ENCODE measurements around the gene NPIPA8.
"Not testable (repeated sequence)": the region's sequence is repeated elsewhere in the genome, so short reads cannot be mapped to it uniquely, and the experiment has no call there.

The NPIPA8 gene

DNA sequence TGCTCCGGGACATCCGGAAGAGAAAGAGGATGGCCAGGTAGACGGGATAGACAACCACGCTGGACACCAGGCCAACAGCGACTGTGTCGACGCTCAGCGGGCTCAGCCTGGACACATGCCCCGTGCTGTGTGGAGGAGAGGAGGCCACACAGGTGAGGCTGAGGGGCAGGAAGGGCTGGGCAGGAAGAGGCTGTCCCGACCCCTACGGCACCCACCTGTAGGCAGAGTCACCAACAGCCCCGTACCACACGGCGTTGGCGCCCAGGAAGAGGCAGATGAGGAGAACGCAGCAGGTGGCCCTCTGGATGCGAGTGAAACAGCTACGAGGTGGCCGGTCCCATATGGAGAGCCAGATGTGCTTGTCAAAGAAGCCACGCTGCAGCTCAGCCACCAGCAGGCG is at the start of gene NPIPA8:
Gene NPIPA8 (minus strand): TSS at position 101 of the 400 bp plus-strand sequence. CDS start 4,074 bp downstream, outside the sequence.
- not testable (repeated sequence) for DNase-seq

DNA sequence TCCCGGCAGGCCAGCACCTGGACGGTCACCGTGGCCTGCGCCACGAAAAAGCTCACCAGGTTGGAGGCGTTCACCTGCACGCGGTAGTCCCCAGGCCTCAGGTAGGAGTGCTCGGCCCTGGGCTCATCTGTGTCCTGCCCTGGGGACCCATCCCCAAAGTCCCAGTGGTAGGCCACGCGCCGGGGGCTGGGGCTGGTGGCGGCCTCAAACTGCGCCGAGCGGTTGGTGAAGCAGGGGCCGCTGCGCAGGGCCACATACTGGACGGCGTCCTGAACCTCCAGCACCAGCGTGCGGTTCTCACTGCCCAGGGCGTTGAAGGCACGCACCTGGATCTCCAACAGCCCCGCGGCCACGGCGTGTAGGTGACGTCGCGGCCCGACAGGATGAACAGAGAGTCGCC is 48.7 kb upstream of the NPIPA8 start:
- not testable (repeated sequence) for DNase-seq

DNA sequence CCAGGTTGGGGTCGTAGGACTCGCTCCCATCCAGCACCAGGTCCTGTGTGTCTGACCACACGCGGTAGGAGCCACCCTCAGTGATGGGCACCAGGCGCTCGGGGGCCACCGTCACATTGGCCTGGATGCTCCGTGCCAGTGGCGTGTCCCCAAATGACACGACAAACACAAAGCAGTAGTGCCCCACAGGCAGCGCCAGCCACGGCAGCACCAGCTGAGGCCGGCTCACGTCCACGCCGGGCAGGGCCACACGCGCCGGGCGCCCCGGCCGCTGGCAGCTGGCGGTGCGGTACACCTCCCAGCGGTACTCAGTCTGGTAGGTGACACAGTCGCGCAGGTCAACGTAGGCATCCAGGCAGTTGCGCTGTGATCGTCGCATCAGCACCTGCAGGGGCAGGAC is 48.3 kb upstream of the NPIPA8 start:
- not testable (repeated sequence) for DNase-seq

DNA sequence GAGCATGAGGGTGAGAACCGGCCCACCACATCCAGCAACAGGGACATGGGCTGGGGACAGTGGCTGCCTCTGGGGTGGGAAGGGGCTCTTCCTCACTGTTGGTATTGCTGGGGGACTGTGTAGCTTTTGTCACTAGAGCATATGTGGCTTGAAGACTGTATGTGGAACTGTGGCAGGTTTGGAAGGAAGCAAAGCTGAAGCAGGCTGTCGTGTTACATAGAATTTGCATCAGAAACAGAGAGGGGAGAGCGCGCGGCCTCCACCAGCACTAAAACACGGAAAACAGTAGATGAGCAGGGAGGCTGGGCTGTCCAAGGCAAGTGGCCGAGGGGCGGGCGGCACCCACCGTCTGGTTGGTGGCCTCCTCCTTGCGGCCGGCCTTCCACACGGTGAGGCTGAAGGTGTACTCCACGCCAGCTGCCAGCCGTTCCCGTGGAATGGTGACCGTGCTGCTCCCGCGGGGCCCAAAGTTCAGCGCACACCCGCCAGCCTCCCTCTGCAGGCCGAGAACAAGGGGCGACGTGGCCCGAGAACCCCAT is 47.6 kb upstream of the NPIPA8 start:
- not testable (repeated sequence) for DNase-seq

DNA sequence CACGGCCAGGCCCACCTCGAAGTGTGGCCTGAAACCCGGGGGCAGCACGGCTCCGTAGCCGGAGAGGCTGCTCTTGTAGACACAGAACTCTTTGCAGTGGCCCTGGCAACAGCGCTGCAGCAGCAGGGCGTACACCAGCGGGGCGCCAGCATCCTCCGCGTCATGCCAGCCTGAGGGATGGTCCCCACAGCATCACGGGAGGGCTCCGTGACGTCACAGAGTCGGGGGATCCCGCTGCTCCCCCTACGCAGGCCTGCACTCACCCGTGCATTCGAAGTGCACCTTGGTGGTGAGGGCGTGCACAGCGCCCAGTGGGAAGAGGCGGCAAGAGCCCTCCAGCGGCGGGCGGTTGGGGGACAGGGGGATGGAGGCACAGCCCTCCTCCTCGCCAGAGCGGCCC is 46.2 kb upstream of the NPIPA8 start:
- DNase-seq = not testable (repeated sequence)

DNA sequence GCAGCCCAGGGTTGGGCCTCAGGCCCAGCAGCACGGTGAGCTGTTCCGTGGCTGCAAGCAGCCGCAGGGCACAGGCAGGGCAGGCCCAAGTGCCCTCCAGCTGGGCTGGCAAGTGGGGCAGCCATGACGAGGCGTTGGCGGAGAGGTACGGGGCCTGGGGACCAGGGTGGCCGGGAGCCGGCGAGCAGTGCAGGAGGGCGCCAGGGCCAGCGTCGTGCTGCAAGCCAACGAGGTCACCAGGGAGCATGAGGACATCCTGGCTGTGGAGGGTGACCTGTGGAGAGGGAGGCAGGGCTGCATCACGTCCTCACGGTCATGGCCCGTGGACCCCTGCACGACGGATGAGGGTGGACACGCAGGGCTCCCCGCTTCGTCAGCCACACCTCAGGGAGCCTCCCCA is 11.2 kb upstream of the NPIPA8 start:
- DNase-seq = not testable (repeated sequence)

DNA sequence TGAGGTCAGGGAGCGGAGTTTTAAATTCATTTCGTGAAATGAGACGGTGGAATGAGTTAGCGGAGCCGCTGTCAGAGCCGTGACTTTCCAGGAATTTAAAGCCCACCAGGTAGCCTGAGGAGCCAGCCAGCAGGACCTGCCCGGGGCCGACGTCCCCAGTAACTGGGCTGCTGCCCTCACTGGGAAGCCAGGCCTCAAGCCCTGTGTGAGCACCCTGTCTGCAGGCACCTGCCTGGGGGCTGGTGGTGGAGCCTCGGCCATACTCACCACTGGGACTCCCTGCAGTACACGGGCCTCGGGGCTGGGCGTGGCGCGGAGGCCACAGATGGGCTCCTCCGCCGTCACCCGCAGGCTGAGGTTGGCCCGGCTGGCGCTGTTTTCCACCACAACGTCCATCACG is 10.5 kb upstream of the NPIPA8 start:
- not testable (repeated sequence) for DNase-seq

DNA sequence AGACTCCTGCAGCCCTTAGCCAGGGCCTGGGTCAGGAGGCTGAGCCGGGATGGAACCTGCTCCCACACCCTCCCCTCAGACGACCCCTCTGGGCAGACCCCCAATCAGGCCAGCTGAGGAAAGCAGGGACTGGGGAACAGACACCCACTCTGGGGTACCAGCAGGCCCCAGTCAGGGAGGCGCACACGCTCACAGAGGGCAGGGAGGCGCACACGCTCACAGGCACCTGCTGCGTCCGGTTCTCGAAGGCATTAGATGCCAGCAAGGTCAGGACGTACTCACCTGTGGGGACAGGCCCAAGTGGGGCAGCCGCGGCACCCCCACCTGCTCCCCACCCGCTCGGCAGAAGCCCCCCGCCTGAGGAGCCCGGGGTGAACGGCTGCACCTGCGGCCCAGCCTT is 8.1 kb upstream of the NPIPA8 start:
- not testable (repeated sequence) for DNase-seq

DNA sequence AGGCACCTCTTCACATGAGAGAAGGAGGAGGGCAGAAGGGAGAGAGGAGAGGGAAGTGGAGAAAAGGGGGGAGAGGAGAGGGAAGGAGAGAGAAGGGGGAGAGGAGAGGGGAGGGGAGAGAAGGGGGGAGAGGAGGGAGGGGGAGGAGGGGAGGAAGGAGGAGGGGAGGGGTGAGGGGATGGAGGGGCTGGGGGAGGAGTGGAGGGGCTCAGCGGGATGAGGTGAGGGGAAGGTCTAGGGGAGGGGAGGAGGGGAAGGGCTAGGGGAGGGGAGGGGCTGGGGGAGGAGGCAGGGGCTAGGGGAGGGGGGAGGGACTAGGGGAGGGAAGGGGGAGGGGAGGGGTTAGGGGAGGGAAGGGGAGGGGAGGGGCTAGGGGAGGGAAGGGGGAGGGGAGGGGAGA is 5.5 kb upstream of the NPIPA8 start:
- not testable (repeated sequence) for DNase-seq

DNA sequence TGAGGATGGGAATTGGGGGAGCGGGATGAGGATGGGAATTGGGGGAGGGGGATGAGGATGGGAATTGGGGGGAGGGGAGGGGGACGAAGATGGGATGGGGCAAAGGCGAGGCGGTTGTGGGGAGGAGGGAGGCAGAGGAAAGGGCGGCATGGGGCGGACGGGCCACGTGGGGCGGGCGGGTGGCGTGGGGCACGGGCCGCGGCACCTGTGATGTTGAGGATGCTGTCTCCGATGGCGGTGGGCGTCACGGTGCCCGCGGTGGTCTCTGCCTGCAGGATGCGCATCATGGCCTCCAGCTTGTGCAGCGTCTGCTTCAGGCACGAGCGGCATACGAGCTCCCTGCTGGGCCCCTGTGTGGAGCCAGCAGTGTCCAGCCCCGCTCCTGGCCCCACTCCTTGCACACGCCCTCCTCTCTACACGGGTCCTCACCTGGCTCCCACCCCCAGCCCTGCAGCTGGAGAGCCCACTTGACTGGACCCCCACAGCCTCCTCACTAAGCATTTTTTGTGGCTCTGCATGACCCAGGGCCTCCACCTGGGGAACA is 5.0 kb upstream of the NPIPA8 start:
- not testable (repeated sequence) for DNase-seq

DNA sequence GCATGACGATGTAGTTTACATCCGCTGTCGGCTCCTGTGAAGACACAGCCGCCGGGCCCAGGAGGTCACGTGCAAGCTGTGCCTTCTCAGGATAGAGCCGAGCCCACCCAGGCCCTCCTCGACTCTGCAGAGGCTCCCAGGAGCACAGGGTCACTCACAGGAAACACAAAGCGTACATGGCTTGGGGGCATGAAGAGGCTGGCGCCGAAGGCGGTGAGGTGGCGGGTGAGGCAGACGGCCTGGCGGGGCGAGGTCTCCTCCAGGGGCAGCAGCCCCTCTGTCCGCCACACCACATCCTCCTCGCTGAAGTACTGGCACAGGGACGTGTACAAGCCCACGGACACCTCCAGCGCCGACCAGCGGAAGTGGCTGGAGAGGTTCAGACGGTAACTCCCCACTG is 2.7 kb upstream of the NPIPA8 start:
- DNase-seq = not testable (repeated sequence)

DNA sequence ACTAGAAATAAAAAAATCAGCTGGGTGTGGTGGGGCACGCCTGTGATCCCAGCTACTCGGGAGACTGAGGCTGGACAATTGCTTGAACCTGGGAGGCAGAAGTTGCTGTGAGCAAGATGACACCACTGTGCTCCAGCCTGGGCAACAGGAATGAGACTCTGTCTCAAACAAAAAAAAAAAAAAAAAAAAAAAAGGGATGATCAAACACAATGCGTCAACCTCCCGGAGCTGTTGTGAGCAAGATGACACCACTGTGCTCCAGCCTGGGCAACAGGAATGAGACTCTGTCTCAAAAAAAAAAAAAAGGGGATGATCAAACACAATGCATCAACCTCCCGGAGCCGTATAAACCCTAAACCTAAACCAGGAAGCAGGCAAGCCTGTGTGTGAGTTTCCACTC is 24.7 kb downstream of the NPIPA8 start:
- DNase-seq = not testable (repeated sequence)

DNA sequence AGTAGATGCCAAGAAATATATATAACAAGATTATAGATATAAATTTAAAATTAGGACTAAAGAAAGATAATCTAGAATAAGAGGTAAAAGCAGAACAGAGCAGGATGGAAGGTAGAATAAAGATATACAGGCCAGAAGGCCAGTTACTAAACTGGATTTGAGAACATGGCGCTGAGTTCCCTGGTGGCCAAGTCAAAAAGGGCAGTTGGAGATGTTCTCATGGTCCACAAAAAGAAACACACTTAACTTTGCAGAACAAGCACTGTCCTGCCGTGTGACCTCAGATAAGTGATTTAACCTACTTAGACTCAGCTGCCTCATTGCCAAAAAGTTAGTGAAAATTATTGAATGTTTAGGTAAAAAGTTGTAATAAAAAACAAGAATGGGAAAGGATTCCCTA is 27.4 kb downstream of the NPIPA8 start:
- not testable (repeated sequence) for DNase-seq

DNA sequence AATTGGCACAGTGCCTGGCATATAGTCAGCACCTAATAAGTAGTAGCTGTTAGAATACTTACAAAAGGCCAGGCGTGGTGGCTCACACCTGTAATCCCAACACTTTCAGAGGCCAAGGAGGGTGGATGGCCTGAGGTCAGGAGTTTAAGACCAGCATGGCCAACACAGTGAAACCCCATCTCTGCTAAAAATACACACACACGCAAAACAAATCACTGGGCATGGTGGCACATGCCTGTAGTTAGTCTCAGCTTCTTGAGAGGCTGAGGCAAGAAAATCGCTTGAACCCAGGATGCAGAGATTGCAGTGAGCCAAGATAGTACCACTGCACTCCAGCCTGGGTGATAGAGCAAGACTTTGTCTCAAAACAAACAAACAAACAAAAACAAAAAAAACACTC is 29.3 kb downstream of the NPIPA8 start:
- DNase-seq = not testable (repeated sequence)

DNA sequence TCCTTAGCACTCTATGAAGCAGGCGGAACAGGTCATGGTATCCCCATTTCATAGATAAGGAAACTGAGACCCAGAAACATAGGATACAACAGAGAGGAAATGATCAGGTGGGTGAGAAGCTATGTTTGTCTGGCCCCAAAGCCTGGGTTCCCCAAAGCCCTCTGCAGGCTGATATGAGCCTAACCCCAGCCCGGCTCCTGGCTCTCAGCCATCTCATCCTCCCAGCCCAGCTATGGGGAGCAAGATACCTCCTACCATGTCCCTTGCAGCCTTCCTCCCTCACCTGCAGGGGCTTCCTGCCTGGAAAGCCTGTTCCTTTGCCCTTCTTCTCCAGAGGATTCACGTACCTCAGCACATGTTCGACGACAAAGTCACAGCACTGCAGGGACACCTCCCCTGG is 30.5 kb downstream of the NPIPA8 start:
- not testable (repeated sequence) for DNase-seq

DNA sequence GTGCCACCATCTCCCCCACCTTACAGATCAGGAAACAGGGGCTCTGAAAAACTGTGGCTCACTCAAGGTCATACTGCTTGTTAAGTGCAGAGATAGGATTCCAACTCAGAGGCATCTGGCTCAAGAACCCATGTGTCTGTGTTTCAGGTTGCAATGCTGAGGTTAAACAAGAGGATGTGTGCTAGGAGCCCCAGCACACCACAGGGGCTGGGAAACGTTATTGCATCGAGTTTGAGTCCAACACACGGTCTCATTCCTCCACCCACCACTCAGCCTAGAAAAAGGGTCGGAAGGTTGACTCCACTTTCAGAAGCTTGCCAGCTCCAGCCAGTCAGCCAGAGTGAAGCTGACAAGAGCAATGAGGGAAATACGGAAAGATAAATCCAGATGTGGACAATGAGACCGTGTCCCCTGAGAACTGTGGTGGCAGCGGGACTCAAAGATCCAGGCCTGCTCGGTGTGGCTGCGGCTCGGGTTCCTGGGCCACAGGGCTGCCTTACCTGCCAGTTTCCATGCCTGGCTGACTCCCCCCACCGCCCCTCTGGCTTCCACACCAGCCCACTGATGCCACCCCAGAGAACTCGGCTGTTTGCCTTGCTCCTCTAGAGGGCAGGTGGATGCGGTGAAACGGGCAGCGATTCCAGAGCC is 33.4 kb downstream of the NPIPA8 start:
- DNase-seq = not testable (repeated sequence)

DNA sequence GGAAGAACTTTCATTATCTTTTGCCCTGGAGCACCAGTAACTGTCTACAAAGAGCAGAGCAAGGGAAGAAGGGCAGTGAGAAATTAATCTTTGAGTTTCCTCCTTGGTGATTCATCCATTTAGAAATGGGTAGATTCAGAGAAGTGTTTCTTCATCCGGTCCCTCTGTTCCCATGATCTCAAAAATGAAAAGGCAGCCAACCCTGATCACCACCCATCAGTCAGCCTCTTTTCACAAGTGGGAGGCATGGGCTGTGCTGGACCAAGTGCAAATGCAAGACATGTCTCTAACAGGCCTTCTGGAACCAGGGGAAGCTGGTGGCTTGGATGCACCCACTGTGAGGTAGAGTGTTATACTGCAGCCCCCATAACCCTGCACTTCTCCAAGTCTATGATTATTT is 38.8 kb downstream of the NPIPA8 start:
- DNase-seq = not testable (repeated sequence)

DNA sequence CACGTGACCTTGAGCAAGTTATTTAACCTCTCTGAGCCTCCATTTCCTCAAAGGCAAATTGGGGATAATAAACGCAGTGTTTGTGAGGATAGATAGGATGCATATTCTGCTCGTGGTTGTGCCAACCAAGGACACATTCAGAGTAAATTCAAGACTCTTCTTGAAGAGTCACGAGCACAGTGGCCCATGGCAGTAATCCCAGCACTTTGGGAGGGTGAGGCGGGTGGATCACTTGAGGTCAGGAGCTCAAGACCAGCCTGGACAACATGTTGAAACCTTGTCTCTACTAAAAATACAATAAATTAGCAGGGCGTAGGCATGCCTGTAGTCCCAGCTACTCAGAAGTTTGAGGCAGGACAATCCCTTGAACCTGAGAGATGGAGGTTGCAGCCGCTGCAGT is 39.6 kb downstream of the NPIPA8 start:
- not testable (repeated sequence) for DNase-seq

DNA sequence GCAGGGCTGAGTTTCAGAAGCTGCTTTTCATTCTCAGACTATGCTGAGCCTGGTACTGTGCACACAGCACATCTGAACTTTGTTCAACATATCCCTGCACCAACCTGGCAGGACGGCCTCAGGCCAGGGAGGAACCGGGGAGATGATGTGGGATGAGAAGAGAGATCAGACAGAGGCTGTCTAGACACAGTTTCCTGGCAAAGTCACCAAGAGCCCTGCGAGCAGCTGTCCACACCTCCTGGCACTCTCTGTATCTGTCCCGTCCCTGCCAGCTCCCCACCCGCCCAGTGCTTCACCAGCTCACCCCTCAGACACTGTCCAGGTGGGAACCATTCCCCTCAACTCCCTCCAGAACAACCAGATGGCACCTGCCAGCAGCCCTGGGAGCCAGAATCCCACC is 42.2 kb downstream of the NPIPA8 start:
- DNase-seq = not testable (repeated sequence)

DNA sequence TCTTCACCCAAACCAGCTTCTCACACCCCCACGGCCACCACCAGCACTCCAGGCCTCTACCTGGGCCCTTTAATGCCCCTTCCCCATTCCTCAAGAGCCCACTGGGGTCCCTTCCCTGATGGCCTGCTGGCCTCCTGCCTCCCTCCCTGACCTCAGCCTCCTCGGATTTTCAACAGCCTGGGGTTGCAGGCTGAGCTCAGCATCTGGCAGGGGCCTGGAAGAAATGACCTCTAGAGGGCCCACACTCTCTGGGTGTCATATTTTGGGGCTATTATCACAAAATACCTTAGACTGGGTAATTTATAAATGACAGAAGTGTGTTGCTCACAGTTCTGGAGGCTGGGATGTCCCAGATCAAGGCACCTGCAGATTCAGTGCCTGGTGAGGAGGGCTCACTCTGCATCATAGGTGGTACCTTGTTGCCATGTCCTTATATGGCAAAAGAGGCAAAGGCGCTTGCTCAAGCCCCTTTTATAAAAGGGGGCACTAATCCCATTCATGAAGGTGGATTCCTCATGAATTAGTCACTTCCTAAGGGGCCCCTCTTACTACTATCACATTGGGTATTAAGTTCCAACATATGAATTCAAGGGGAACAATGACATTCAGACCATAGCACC is 43.1 kb downstream of the NPIPA8 start:
- DNase-seq = not testable (repeated sequence)

DNA sequence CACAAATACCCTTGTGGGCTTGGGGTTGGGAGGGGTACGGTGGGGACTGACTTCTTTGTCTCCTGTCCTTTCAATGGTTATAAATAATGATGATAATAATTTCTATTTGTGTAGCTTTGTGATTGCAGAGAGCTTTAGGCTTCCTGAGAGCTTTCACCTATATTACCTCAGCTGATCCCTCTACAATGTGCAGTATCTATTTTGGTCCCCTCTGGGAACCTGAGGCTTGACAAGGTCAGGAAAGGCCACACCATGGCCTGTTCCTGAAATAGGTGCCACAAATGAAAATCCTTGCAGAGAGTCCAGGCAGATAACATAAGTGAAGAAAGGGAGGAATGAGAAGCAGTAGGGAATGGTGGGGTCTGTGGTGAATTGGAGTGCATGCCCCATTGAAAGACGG is 45.6 kb downstream of the NPIPA8 start:
- not testable (repeated sequence) for DNase-seq

DNA sequence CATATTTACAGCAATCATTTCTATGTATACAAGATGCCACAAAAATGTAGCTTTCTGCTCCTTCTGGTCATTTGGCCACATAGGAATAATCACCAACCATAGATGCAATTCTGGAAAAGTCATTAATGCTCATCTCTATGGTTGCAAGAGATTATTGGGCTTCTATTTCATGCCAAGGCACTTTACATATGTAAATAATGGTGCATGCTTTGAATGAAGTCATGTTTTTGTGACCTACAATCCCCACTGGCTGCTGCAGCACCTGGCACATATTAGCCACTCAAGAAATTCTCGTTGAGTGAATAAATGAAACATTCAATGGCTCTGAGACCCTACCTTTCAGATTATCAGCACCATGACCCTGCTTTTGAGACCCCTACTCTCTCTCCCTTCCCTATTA is 50.2 kb downstream of the NPIPA8 start:
- DNase-seq = not testable (repeated sequence)

DNA sequence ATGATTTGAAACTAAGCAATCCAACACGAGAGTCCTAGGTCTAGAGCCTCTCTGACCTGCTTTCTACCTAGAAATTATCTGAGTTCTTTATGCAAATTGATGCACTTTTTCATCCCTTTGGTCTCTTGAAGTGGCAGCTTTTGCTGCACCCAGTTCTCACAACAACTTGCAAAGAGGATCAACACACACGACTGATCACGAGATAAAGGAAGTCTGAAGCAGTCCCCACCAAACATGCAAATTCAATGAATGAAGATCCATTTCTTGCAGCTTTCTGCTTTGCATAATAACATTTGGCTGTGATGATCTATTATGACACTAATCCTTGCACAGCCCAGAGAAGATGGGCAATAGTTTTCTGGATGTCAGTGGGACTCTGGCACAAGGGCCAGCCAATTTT is 56.2 kb downstream of the NPIPA8 start:
- not testable (repeated sequence) for DNase-seq

DNA sequence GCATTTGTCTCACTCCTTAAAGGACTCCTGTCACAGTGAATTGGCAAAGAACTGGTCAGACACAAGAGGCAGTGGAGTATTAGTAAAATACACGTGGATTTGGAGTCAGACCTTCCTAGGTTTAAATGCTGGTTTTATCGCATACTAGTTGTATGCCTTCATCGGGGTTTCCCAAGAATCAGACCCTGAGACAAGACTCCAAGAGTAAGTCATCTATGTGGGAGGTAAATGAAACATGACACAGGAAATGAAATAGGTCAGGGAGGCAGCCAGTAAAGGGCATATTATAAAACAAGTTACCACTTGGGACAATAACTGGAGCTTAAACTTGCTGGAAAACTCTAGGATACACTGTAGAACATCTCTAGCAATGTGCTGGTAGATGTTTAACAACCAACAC is 59.8 kb downstream of the NPIPA8 start:
- not testable (repeated sequence) for DNase-seq
